Ovary (tissue), 9 donors: ENCODE measurements around the gene DNAAF5. TPM values are rescaled to one million over a fixed set of nuclear protein-coding genes. Genes with fewer than 3 reads are reported as not detected.

Source experiments
- DNase-seq, 5 donors: peaks; one replicate each; pipeline ENCODE4 v3.0.0-alpha.2; 2019 to 2020
- H3K27ac ChIP-seq, 2 donors: fragments of 200-600 bp; one replicate each; pipeline versions ENCODE4 v1.5.1 to v1.8.0; 2019 to 2022
- H3K27me3 ChIP-seq: fragments of 200-600 bp; one replicate; pipeline ENCODE4 v1.8.0; 2022
- H3K36me3 ChIP-seq: fragments of 200-600 bp; sonication (generic); one replicate; pipeline ENCODE4 v1.5.1; 2019
- H3K4me1 ChIP-seq: one replicate; pipeline ENCODE4 v1.8.1; 2013; ENCODE audit warnings: mild to moderate bottlenecking, moderate library complexity; ENCODE audit not compliant: insufficient read depth
- H3K4me3 ChIP-seq: fragments of 200-600 bp; sonication (generic); one replicate; pipeline ENCODE4 v1.5.1; 2017
- H3K9me3 ChIP-seq, 2 donors: fragments of 200-600 bp in 1 of 2; sonication (generic) in 1 of 2; one replicate each; pipeline versions ENCODE4 v1.5.1 to v1.8.1; 2013 to 2019; ENCODE audit warnings: mild to moderate bottlenecking in 1 of 2, moderate library complexity in 1 of 2
- CTCF ChIP-seq, 3 donors: fragments of 450-650 bp in 2 of 3; fragments of 200-600 bp in 1 of 3; IDR thresholded peaks; one replicate each; pipeline versions ENCODE4 v1.5.1 to v1.8.0; 2016 to 2022; ENCODE audit warnings: antibody characterized with exemption in 3 of 3, mild to moderate bottlenecking in 1 of 3
- EP300 ChIP-seq: sonication (generic); formaldehyde crosslinking; IDR thresholded peaks from one replicate; pipeline ENCODE4 v1.6.1; 2017; ENCODE audit warnings: antibody characterized with exemption
- POLR2A ChIP-seq: fragments of 450-650 bp; IDR thresholded peaks from one replicate; pipeline ENCODE4 v1.6.1; 2017; ENCODE audit warnings: antibody characterized with exemption, mild to moderate bottlenecking, moderate library complexity
- WGBS, 3 donors: extraction: QIAGEN DNeasy Blood & Tissue Kit in 1 of 3; methylation state at CpG; one replicate each; pipeline versions ENCODE4 v1.1.5 to v1.1.7; 2013 to 2017; 5-methylcytosine and 5-hydroxymethylcytosine counted together
- intact Hi-C, 4 donors: fragments of 100-400 bp; cut with DNase I; formaldehyde crosslinking; loops; one replicate each; pipeline versions ENCODE4 v1.11.0 to v1.15.1; 2022 to 2023
- polyA plus RNA-seq, 2 donors: library from polyadenylated mRNA; stranded (reverse); fragments of 200-250 nt in 1 of 2; fragments of 350-450 nt in 1 of 2; fragmentation: Illumina TruSeq in 1 of 2; extraction: RNeasy Lipid Tissue Mini Kit (QIAGEN cat#74804) in 1 of 2; gene quantifications; one replicate each; pipeline ENCODE4 v1.2.3, GENCODE V29; 2013 to 2014
- total RNA-seq, 7 donors: library from RNA; depleted of rRNA in 2 of 7; stranded (reverse); fragments of >200 nt in 2 of 7; fragmentation: NEBNext Ultra II Directional in 3 of 7; extraction: Animal tissue kit (Norgen Biotek cat#: 25700) in 3 of 7; gene quantifications; one replicate each; pipeline versions ENCODE4 v1.1.0 to v1.2.4, GENCODE V29; 2016 to 2023
- donor health status: DM: no; HTN: no; CAD: no; lungs with moderate emphysema.
- donor health status: DM: no; HTN: no; CAD: no.
- donor health status: Bipolar disorder and iron deficiency.
- donor health status: DM: yes; HTN: yes; CAD: no.
- donor health status: DM: no; HTN: no; CAD: no.
- donor health status: DM: yes; HTN: yes; CAD: no.

The DNAAF5 gene
- total and polyA plus RNA-seq, 9 donors: 12.9 to 41.0 (median 21.3) TPM

- TF ChIP-seq EP300: no peak
- no peak for TF ChIP-seq POLR2A
- TF ChIP-seq CTCF (IDR thresholded peaks at IDR 0.05): no peak
- no peaks in the 10 kb centered on the region for H3K27me3 ChIP-seq
- 79 to 87% (median 82%) methylated on average over 26 of the region's 26 CpGs for WGBS, 3 donors
- H3K36me3 ChIP-seq: no peaks in the 10 kb centered on the region
- no peak overlapping the region for H3K27ac ChIP-seq
- no peak overlapping the region for H3K4me3 ChIP-seq
- peaks cover 14% of the 10 kb centered on the region for H3K4me1 ChIP-seq
- H3K9me3 ChIP-seq: no peaks in the 10 kb centered on the region
- no peak for DNase-seq
- intact Hi-C loops: loop anchor here in 2 of 4 donors (5.0 to 10.0 kb wide), 2 partner anchors 262 to 455 kb away; partner anchors contain the start of gene PDGFA (in 1 of the 2)
Measured at GRCh38 chr7:776992-777727, 50.7 kb downstream of the DNAAF5 start.

GRCh38 chr7:777728-778078, 51.2 kb downstream of the DNAAF5 start:
- Histone ChIP-seq H3K27me3 (no peaks in the 10 kb centered on the region), H3K36me3 (no peaks in the 10 kb centered on the region), H3K4me3 (no peak overlapping the region), H3K9me3 (no peaks in the 10 kb centered on the region), H3K4me1 (peaks cover 11% of the 10 kb centered on the region), H3K27ac (no peak overlapping the region)
- 84 to 90% (median 86%) methylated on average over 16 of the region's 16 CpGs for WGBS, 3 donors
- no peak for DNase-seq
- intact Hi-C loops: loop anchor here in 2 of 4 donors (5.0 to 10.0 kb wide), 2 partner anchors 263 to 455 kb away; partner anchors contain the start of gene PDGFA (in 1 of the 2)
- TF ChIP-seq EP300 (no peak), POLR2A (no peak), CTCF (IDR thresholded peaks at IDR 0.05) (no peak)

GRCh38 chr7:778271-778967, 51.9 kb downstream of the DNAAF5 start:
- peaks cover 14% of the 10 kb centered on the region for H3K4me1 ChIP-seq
- no peaks in the 10 kb centered on the region for H3K36me3 ChIP-seq
- no peak overlapping the region for H3K27ac ChIP-seq
- H3K9me3 ChIP-seq: no peaks in the 10 kb centered on the region
- intact Hi-C loops: loop anchor here in 2 of 4 donors (5.0 to 10.0 kb wide), 2 partner anchors 264 to 456 kb away; partner anchors contain the start of gene PDGFA (in 1 of the 2)
- H3K4me3 ChIP-seq: no peak overlapping the region
- no peak for DNase-seq
- WGBS, 3 donors: 88 to 92% (median 92%) methylated on average over 22 to 23 of the region's 23 CpGs
- H3K27me3 ChIP-seq: no peaks in the 10 kb centered on the region
- TF ChIP-seq POLR2A: no peak
- no peak for TF ChIP-seq EP300
- TF ChIP-seq CTCF (IDR thresholded peaks at IDR 0.05): no peak

- Histone ChIP-seq H3K27ac (no peak overlapping the region), H3K36me3 (no peaks in the 10 kb centered on the region), H3K27me3 (no peaks in the 10 kb centered on the region), H3K9me3 (no peaks in the 10 kb centered on the region), H3K4me1 (peaks cover 14% of the 10 kb centered on the region), H3K4me3 (no peak overlapping the region)
- TF ChIP-seq EP300: no peak
- no peak for TF ChIP-seq POLR2A
- TF ChIP-seq CTCF (IDR thresholded peaks at IDR 0.05): no peak
- WGBS, 3 donors: 49 to 57% (median 54%) methylated on average over 15 of the region's 15 CpGs
- intact Hi-C loops: loop anchor here in 2 of 4 donors (5.0 to 10.0 kb wide), 2 partner anchors 264 to 457 kb away; partner anchors contain the start of gene PDGFA (in 1 of the 2)
- DNase-seq: no peak
Measured at GRCh38 chr7:778968-779451, 52.5 kb downstream of the DNAAF5 start.
